Esophagus muscularis mucosa (tissue), 4 donors: Measurements from ENCODE around the gene ADAMTS14.
"Not testable (repeated sequence)": the region's sequence is repeated elsewhere in the genome, so short reads cannot be mapped to it uniquely, and the experiment has no call there.

Experiments
- EP300 ChIP-seq: sonication (generic); formaldehyde crosslinking; IDR thresholded peaks from one replicate; pipeline ENCODE4 v1.6.1; 2017; ENCODE audit warnings: antibody characterized with exemption
- POLR2A ChIP-seq: fragments of 450-650 bp; IDR thresholded peaks from one replicate; pipeline ENCODE4 v1.6.1; 2017; ENCODE audit warnings: antibody characterized with exemption, moderate library complexity, mild to moderate bottlenecking, low read depth
- POLR2AphosphoS5 ChIP-seq, 2 donors: sonication (generic); formaldehyde crosslinking; IDR thresholded peaks; one replicate each; pipeline ENCODE4 v1.6.1; 2017; ENCODE audit warnings: antibody characterized with exemption in 2 of 2
- TF ChIP-seq, protein P1 (sequence below), 3 experiments: fragments of 200-600 bp in 2 of 3; fragments of 450-650 bp in 1 of 3; sonication (generic) in 2 of 3; IDR thresholded peaks; one replicate each; pipeline ENCODE4 v1.5.1; 2017 to 2019; ENCODE audit warnings: antibody characterized with exemption in 3 of 3, mild to moderate bottlenecking in 2 of 3, moderate library complexity in 1 of 3

GRCh38 chr10:70770516-70770915 is 98.2 kb downstream of the ADAMTS14 start:
- TF ChIP-seq, protein P1, sequence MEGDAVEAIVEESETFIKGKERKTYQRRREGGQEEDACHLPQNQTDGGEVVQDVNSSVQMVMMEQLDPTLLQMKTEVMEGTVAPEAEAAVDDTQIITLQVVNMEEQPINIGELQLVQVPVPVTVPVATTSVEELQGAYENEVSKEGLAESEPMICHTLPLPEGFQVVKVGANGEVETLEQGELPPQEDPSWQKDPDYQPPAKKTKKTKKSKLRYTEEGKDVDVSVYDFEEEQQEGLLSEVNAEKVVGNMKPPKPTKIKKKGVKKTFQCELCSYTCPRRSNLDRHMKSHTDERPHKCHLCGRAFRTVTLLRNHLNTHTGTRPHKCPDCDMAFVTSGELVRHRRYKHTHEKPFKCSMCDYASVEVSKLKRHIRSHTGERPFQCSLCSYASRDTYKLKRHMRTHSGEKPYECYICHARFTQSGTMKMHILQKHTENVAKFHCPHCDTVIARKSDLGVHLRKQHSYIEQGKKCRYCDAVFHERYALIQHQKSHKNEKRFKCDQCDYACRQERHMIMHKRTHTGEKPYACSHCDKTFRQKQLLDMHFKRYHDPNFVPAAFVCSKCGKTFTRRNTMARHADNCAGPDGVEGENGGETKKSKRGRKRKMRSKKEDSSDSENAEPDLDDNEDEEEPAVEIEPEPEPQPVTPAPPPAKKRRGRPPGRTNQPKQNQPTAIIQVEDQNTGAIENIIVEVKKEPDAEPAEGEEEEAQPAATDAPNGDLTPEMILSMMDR (IDR thresholded peaks at IDR 0.05): not testable (repeated sequence)
- not testable (repeated sequence) for TF ChIP-seq POLR2A; EP300; POLR2AphosphoS5 (IDR thresholded peaks at IDR 0.05)
